Fibroblast of the aortic adventitia (primary cell): Measurements from ENCODE around the gene TOR1A. TPM values are rescaled to one million over a fixed set of nuclear protein-coding genes. Genes with fewer than 3 reads are reported as not detected.
"Not testable (repeated sequence)": the region's sequence is repeated elsewhere in the genome, so short reads cannot be mapped to it uniquely, and the experiment has no call there.

Experiments
- DNase-seq: peaks from one replicate; pipeline ENCODE4 v3.0.0-alpha.2; 2010; ENCODE audit warnings: low read depth
- H3K4me3 ChIP-seq: 2 replicates; pipeline ENCODE4 v1.5.1; 2011; ENCODE audit warnings: low read depth, mild to moderate bottlenecking, control low read depth, low read length, moderate library complexity
- CTCF ChIP-seq: IDR thresholded peaks from 2 replicates; pipeline ENCODE4 v1.5.1; 2011; ENCODE audit warnings: mild to moderate bottlenecking, low read length, control low read depth, inconsistent platforms; ENCODE audit not compliant: insufficient read depth
- total RNA-seq: library from RNA; depleted of rRNA; stranded (reverse); fragments of >200 nt; gene quantifications from 2 replicates; pipeline ENCODE4 v1.2.3, GENCODE V29; 2012; ENCODE audit warnings: low replicate concordance

The TOR1A gene
- total RNA-seq, 1 donor = 48.9 TPM

GRCh38 chr9:129777769-129778130 is 46.2 kb downstream of the TOR1A start:
- no peak for DNase-seq
- H3K4me3 ChIP-seq = no peak overlapping the region

GRCh38 chr9:129776938-129777768 is 46.8 kb downstream of the TOR1A start:
- H3K4me3 ChIP-seq = peak overlapping the region; percentile 44
- peak; percentile 99 for DNase-seq
- no peak for TF ChIP-seq CTCF

More at GRCh38 chr9:129777769-129778130, 46.2 kb downstream of the TOR1A start:
- TF ChIP-seq CTCF = no peak

GRCh38 chr9:129776566-129776937 is 47.4 kb downstream of the TOR1A start:
- DNase-seq = peak; percentile 46
- H3K4me3 ChIP-seq = peak overlapping the region; percentile 44
- TF ChIP-seq CTCF = no peak

- not testable (repeated sequence) for H3K4me3 ChIP-seq, DNase-seq
Measured at GRCh38 chr9:129776096-129776495, 47.8 kb downstream of the TOR1A start.

GRCh38 chr9:129775448-129775798 is 48.5 kb downstream of the TOR1A start:
- TF ChIP-seq CTCF = no peak
- no peak for DNase-seq
- H3K4me3 ChIP-seq = no peak overlapping the region

GRCh38 chr9:129774791-129775447 is 49.0 kb downstream of the TOR1A start:
- H3K4me3 ChIP-seq = no peak overlapping the region
- TF ChIP-seq CTCF = no peak
- no peak for DNase-seq

- no peak overlapping the region for H3K4me3 ChIP-seq
- TF ChIP-seq CTCF = no peak
- DNase-seq = peak; percentile 45
Measured at GRCh38 chr9:129773262-129774048, 50.5 kb downstream of the TOR1A start.
